Measurements from ENCODE around the gene KLHL5.

DNA sequence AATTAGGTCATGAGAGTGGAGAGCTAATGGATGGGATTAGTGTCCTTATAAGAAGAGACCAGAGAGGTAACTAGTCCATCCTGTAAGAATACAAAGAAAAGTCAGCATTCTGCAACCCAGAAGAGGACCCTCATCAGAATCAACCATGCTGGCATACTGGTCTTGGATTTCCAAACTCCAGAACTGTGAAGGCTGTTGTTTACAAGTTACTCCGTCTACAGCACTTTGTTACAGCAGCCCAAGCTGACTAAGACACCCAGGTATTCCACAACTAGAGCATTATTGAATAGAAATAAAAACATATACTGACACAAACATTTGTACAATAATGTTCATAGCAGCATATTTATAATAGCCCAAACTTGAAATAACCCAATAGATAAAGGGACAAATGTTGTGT, 39.0 kb upstream of the KLHL5 start:
- no peak for TF ChIP-seq ZFX (IDR thresholded peaks at IDR 0.05)
- TF ChIP-seq, protein P1, sequence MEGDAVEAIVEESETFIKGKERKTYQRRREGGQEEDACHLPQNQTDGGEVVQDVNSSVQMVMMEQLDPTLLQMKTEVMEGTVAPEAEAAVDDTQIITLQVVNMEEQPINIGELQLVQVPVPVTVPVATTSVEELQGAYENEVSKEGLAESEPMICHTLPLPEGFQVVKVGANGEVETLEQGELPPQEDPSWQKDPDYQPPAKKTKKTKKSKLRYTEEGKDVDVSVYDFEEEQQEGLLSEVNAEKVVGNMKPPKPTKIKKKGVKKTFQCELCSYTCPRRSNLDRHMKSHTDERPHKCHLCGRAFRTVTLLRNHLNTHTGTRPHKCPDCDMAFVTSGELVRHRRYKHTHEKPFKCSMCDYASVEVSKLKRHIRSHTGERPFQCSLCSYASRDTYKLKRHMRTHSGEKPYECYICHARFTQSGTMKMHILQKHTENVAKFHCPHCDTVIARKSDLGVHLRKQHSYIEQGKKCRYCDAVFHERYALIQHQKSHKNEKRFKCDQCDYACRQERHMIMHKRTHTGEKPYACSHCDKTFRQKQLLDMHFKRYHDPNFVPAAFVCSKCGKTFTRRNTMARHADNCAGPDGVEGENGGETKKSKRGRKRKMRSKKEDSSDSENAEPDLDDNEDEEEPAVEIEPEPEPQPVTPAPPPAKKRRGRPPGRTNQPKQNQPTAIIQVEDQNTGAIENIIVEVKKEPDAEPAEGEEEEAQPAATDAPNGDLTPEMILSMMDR (conservative IDR thresholded peaks at IDR 0.05), result no peak
